Erythroblast (primary cell): ENCODE results near the gene TMEM131L.

Experiments
- GATA1 ChIP-seq: IDR thresholded peaks from 2 replicates; pipeline ENCODE4 v1.6.1; 2011; ENCODE audit warnings: low read depth, mild to moderate bottlenecking, control low read depth, low read length, moderate library complexity
- POLR2A ChIP-seq: IDR thresholded peaks from 2 replicates; pipeline ENCODE4 v1.6.1; 2011; ENCODE audit warnings: mild to moderate bottlenecking, low read length

DNA sequence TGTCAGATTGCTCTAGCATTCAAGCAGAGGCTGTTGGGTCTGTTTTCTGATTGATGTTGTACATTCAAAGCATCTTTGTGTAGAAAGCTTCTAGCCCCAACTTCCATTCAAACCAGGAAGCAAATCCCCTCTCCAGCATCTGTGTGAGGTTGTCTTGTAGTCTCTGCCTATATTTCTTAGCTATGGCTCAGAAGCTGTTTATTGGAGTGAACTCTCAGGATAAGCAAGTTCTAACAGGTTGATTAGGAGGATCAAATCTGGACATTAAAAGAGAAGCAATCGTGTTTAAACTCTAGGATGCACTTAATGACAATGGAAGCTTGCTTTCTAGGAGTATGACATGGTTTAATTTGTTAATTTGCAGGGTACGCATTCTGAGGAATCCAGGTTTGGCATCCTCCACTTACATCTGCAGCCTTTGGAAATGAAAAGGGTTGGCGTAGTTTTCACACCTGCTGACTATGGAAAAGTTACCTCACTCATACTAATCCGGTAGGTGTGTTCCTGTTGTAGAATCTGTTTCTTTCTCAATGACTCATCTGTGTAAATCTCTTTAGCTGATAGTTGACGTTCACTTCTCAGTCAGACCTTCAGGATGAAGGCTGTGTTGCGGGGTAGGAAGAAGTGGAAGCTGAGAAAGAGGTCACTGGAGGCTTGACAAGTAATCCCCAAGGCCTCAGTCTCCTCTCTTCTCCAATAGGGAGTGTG is 129.9 kb downstream of the TMEM131L start:
- TF ChIP-seq POLR2A (no peak), GATA1 (no peak)
